ENCODE measurements around the gene MDH1B. TPM values are rescaled to one million over a fixed set of nuclear protein-coding genes. Genes with fewer than 3 reads are reported as not detected.

MDH1B gene
- total RNA-seq, 1 donor from 2014 or later, result 1.8 TPM

GRCh38 chr2:206688453-206688852 lies 76.7 kb downstream of the MDH1B start:
- no peak overlapping the region for H3K4me3 ChIP-seq (ENCODE audit: low read depth, low read length)
- TF ChIP-seq CTCF (IDR thresholded peaks at IDR 0.05; ENCODE audit: insufficient read depth, low read length, poor library complexity, severe bottlenecking), result no peak
- no peaks in the 10 kb centered on the region for H3K27me3 ChIP-seq (ENCODE audit: control insufficient read depth, insufficient read depth, low read length)
- H3K36me3 ChIP-seq (ENCODE audit: control insufficient read depth, insufficient read depth, low read length), result no peaks in the 10 kb centered on the region
- DNase-seq (ENCODE audit: low read depth), result no peak

Other genes with a start within 250 kb of the MDH1B start
- gene FAM237A, start 122.8 kb downstream of the MDH1B start, total RNA-seq, result not detected in 2 replicates
- gene DYTN, start 46.9 kb downstream of the MDH1B start, total RNA-seq, result not detected in 2 replicates
- gene FASTKD2, start 278 bp upstream of the MDH1B start, total RNA-seq, result 35.8 and 38.4 TPM in 2 replicates
- not detected in 2 replicates for gene CPO, start 174.2 kb upstream of the MDH1B start, total RNA-seq